Liver (tissue), 9 donors: ENCODE data around the gene RFX4. TPM values are rescaled to one million over a fixed set of nuclear protein-coding genes. Genes with fewer than 3 reads are reported as not detected.

Experiments
- DNase-seq: peaks from one replicate; pipeline ENCODE4 v3.0.0-alpha.2; 2017; ENCODE audit warnings: low spot score
- H3K27ac ChIP-seq, 2 donors: one replicate each; pipeline ENCODE4 v1.7.0; 2013; ENCODE audit warnings: inconsistent platforms in 2 of 2, low read length in 2 of 2, control low read depth in 1 of 2, low read depth in 1 of 2, mild to moderate bottlenecking in 1 of 2
- H3K27me3 ChIP-seq, 4 donors: one replicate each; pipeline versions ENCODE4 v1.6.1 to v1.7.0; 2013; ENCODE audit warnings: low read length in 3 of 4, inconsistent platforms in 1 of 4, mild to moderate bottlenecking in 1 of 4, moderate library complexity in 1 of 4; ENCODE audit not compliant: control insufficient read depth in 4 of 4, insufficient read depth in 4 of 4
- H3K36me3 ChIP-seq, 4 donors: one replicate each; pipeline versions ENCODE4 v1.6.1 to v1.7.0; 2013; ENCODE audit warnings: low read length in 3 of 4, mild to moderate bottlenecking in 3 of 4, low read depth in 1 of 4, moderate library complexity in 1 of 4; ENCODE audit not compliant: control insufficient read depth in 4 of 4, insufficient read depth in 3 of 4
- H3K4me1 ChIP-seq, 4 donors: one replicate each; pipeline versions ENCODE4 v1.6.1 to v1.7.0; 2013; ENCODE audit warnings: low read length in 3 of 4, mild to moderate bottlenecking in 3 of 4, moderate library complexity in 1 of 4; ENCODE audit not compliant: control insufficient read depth in 4 of 4, insufficient read depth in 4 of 4
- H3K4me3 ChIP-seq, 3 donors: one replicate each; pipeline versions ENCODE4 v1.6.1 to v1.7.0; 2013; ENCODE audit warnings: low read length in 3 of 3, control low read depth in 1 of 3, low read depth in 1 of 3, mild to moderate bottlenecking in 1 of 3
- H3K9ac ChIP-seq, 2 donors: one replicate each; pipeline ENCODE4 v1.7.0; 2013; ENCODE audit warnings: low read length in 2 of 2, mild to moderate bottlenecking in 2 of 2, moderate library complexity in 2 of 2, control low read depth in 1 of 2, low read depth in 1 of 2
- H3K9me3 ChIP-seq, 4 donors: one replicate each; pipeline versions ENCODE4 v1.6.1 to v1.7.0; 2013; ENCODE audit warnings: low read length in 3 of 4; ENCODE audit not compliant: control insufficient read depth in 4 of 4
- EGR1 ChIP-seq, 2 donors: IDR thresholded peaks; 2 replicates each; pipeline ENCODE4 v1.6.1; 2016 to 2018; ENCODE audit warnings: antibody characterized with exemption in 2 of 2, low read depth in 2 of 2
- FOXA1 ChIP-seq: IDR thresholded peaks from 2 replicates; pipeline ENCODE4 v1.6.1; 2016; ENCODE audit warnings: antibody characterized with exemption
- FOXA2 ChIP-seq: IDR thresholded peaks from 2 replicates; pipeline ENCODE4 v1.6.1; 2016; ENCODE audit warnings: antibody characterized with exemption
- GABPA ChIP-seq, 2 donors: IDR thresholded peaks in 1 of 2; conservative IDR thresholded peaks in 1 of 2; 2 replicates each; pipeline ENCODE4 v1.6.1; 2016; ENCODE audit warnings: antibody characterized with exemption in 2 of 2, mild to moderate bottlenecking in 1 of 2, moderate library complexity in 1 of 2
- HNF4A ChIP-seq, 2 donors: conservative IDR thresholded peaks; 2 replicates each; pipeline ENCODE4 v1.6.1; 2016; ENCODE audit warnings: antibody characterized with exemption in 2 of 2, mild to moderate bottlenecking in 2 of 2
- HNF4G ChIP-seq: IDR thresholded peaks from 2 replicates; pipeline ENCODE4 v1.6.1; 2016; ENCODE audit warnings: antibody characterized with exemption
- JUND ChIP-seq, 2 donors: IDR thresholded peaks; 2 replicates each; pipeline ENCODE4 v1.6.1; 2016; ENCODE audit warnings: antibody characterized with exemption in 2 of 2
- NR2F2 ChIP-seq: IDR thresholded peaks from 2 replicates; pipeline ENCODE4 v1.6.1; 2016; ENCODE audit warnings: antibody characterized with exemption
- RAD21 ChIP-seq, 2 donors: IDR thresholded peaks; 2 replicates each; pipeline ENCODE4 v1.6.1; 2016; ENCODE audit warnings: antibody characterized with exemption in 2 of 2, mild to moderate bottlenecking in 2 of 2
- RXRA ChIP-seq, 2 donors: IDR thresholded peaks; 2 replicates each; pipeline ENCODE4 v1.6.1; 2017 to 2018; ENCODE audit warnings: antibody characterized with exemption in 2 of 2, mild to moderate bottlenecking in 1 of 2
- SP1 ChIP-seq: IDR thresholded peaks from 2 replicates; pipeline ENCODE4 v1.6.1; 2018; ENCODE audit warnings: antibody characterized with exemption, mild to moderate bottlenecking
- TAF1 ChIP-seq: conservative IDR thresholded peaks from 2 replicates; pipeline ENCODE4 v1.6.1; 2016; ENCODE audit warnings: antibody characterized with exemption, mild to moderate bottlenecking
- YY1 ChIP-seq: IDR thresholded peaks from 2 replicates; pipeline ENCODE4 v1.6.1; 2016; ENCODE audit warnings: antibody characterized with exemption, mild to moderate bottlenecking
- WGBS: extraction: QIAGEN DNeasy Blood & Tissue Kit; methylation state at CpG from one replicate; pipeline ENCODE4 v1.1.7; 2013; 5-methylcytosine and 5-hydroxymethylcytosine counted together
- polyA plus RNA-seq, 2 donors: library from polyadenylated mRNA; stranded (reverse) in 1 of 2; unstranded in 1 of 2; fragments of 200-250 nt in 1 of 2; fragments of >200 nt in 1 of 2; fragmentation: Nextera tagmentation in 1 of 2; extraction: Ambion mirVana in 1 of 2; gene quantifications; one replicate each; pipeline versions ENCODE4 v1.2.1 to v1.2.3, GENCODE V29; 2013 to 2015
- total RNA-seq, 2 donors: library from RNA; depleted of rRNA; stranded (reverse); fragments of >200 nt; gene quantifications; one replicate each; pipeline ENCODE4 v1.2.3, GENCODE V29; 2014
- TF ChIP-seq, protein P1 (sequence below): IDR thresholded peaks from 2 replicates; pipeline ENCODE4 v1.6.1; 2016; ENCODE audit warnings: antibody characterized with exemption
- TF ChIP-seq, protein P2 (sequence below): fragments of 150-350 bp; IDR thresholded peaks from 2 replicates; pipeline ENCODE4 v1.5.1; 2017; ENCODE audit warnings: improper control_type of control experiment, low read depth, low read length; ENCODE audit not compliant: missing input control
- TF ChIP-seq, protein P3 (sequence below): IDR thresholded peaks from 2 replicates; pipeline ENCODE4 v1.6.1; 2016; ENCODE audit warnings: antibody characterized with exemption
- TF ChIP-seq, protein P4 (sequence below): IDR thresholded peaks from 2 replicates; pipeline ENCODE4 v1.6.1; 2016; ENCODE audit warnings: antibody characterized with exemption
- TF ChIP-seq, protein P5 (sequence below): IDR thresholded peaks from 2 replicates; pipeline ENCODE4 v1.6.1; 2016; ENCODE audit warnings: antibody characterized with exemption, mild to moderate bottlenecking
- donor health status: healthy.
- donor health status: healthy.
- donor health status: healthy.
- donor health status: healthy.
- donor health status: healthy.

RFX4 gene
- total and polyA plus RNA-seq, 4 donors, result not detected

DNA sequence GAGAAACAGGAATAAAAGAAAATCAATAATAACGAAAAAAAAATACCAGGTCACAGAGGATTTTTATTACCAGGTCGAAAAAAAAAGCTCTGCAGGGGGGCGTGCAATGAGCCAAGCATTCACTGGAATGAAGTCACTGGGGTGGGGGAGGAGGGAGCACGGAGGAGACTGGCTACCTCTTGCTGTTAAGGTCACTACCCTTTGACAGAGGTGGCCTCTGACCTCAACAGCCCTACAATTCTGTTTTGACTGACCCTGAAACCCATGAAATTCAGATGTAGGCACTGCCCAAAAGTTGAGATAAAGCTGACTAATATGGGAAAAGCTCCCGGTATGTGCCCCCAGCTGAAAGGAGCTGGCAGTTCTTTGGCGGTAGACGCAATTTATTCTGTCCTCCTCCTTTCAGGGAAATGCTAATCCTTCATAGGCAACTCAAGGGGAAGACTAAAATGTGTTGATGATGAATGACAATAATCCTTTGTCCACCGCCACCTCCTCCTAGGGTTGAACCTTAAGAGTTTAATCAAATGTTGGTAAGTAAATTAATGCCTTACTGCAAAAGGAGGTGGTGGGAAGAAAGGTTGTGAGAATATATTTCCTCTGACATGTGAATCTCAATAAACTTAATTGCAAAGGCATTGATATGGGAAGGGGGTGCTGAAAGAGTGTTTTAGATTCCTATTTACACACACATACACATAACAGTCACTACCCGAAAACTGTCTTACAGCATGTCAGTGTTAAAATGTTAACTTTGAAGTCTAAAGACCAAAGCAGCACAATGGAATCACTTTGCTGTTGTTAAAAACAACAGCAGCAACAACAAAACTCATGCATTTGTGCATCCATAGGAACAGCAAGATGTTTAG lies 185.4 kb downstream of the RFX4 start:
- Histone ChIP-seq H3K9ac (peak overlapping the region in 1 of 2 donors; percentile 37), H3K36me3 (no peaks in the 10 kb centered on the region), H3K4me3 (peak overlapping the region in 1 of 3 donors; percentile 21), H3K27me3 (no peaks in the 10 kb centered on the region), H3K27ac (peak overlapping the region; percentile 64 to 80), H3K4me1 (peaks cover 5 to 67% (median 58%) of the 10 kb centered on the region in 4 donors), H3K9me3 (no peaks in the 10 kb centered on the region)
- DNase-seq, result no peak
- TF ChIP-seq, protein P1, sequence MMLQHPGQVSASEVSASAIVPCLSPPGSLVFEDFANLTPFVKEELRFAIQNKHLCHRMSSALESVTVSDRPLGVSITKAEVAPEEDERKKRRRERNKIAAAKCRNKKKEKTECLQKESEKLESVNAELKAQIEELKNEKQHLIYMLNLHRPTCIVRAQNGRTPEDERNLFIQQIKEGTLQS, result no peak
- TF ChIP-seq, protein P2, sequence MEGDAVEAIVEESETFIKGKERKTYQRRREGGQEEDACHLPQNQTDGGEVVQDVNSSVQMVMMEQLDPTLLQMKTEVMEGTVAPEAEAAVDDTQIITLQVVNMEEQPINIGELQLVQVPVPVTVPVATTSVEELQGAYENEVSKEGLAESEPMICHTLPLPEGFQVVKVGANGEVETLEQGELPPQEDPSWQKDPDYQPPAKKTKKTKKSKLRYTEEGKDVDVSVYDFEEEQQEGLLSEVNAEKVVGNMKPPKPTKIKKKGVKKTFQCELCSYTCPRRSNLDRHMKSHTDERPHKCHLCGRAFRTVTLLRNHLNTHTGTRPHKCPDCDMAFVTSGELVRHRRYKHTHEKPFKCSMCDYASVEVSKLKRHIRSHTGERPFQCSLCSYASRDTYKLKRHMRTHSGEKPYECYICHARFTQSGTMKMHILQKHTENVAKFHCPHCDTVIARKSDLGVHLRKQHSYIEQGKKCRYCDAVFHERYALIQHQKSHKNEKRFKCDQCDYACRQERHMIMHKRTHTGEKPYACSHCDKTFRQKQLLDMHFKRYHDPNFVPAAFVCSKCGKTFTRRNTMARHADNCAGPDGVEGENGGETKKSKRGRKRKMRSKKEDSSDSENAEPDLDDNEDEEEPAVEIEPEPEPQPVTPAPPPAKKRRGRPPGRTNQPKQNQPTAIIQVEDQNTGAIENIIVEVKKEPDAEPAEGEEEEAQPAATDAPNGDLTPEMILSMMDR, result no peak
- TF ChIP-seq YY1, result peak; percentile 33
- TF ChIP-seq, protein P3, sequence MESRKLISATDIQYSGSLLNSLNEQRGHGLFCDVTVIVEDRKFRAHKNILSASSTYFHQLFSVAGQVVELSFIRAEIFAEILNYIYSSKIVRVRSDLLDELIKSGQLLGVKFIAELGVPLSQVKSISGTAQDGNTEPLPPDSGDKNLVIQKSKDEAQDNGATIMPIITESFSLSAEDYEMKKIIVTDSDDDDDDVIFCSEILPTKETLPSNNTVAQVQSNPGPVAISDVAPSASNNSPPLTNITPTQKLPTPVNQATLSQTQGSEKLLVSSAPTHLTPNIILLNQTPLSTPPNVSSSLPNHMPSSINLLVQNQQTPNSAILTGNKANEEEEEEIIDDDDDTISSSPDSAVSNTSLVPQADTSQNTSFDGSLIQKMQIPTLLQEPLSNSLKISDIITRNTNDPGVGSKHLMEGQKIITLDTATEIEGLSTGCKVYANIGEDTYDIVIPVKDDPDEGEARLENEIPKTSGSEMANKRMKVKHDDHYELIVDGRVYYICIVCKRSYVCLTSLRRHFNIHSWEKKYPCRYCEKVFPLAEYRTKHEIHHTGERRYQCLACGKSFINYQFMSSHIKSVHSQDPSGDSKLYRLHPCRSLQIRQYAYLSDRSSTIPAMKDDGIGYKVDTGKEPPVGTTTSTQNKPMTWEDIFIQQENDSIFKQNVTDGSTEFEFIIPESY, result no peak
- TF ChIP-seq FOXA1, result no peak
- peak; percentile 86 to 95 for TF ChIP-seq RXRA (IDR thresholded peaks at IDR 0.05)
- TF ChIP-seq, protein P4, sequence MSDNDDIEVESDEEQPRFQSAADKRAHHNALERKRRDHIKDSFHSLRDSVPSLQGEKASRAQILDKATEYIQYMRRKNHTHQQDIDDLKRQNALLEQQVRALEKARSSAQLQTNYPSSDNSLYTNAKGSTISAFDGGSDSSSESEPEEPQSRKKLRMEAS, result no peak
- no peak for TF ChIP-seq RAD21 (IDR thresholded peaks at IDR 0.05)
- no peak for TF ChIP-seq TAF1
- peak; percentile 99 for TF ChIP-seq NR2F2
- peak in 1 of 2 donors; percentile 39 for TF ChIP-seq JUND (IDR thresholded peaks at IDR 0.05)
- TF ChIP-seq, protein P5, sequence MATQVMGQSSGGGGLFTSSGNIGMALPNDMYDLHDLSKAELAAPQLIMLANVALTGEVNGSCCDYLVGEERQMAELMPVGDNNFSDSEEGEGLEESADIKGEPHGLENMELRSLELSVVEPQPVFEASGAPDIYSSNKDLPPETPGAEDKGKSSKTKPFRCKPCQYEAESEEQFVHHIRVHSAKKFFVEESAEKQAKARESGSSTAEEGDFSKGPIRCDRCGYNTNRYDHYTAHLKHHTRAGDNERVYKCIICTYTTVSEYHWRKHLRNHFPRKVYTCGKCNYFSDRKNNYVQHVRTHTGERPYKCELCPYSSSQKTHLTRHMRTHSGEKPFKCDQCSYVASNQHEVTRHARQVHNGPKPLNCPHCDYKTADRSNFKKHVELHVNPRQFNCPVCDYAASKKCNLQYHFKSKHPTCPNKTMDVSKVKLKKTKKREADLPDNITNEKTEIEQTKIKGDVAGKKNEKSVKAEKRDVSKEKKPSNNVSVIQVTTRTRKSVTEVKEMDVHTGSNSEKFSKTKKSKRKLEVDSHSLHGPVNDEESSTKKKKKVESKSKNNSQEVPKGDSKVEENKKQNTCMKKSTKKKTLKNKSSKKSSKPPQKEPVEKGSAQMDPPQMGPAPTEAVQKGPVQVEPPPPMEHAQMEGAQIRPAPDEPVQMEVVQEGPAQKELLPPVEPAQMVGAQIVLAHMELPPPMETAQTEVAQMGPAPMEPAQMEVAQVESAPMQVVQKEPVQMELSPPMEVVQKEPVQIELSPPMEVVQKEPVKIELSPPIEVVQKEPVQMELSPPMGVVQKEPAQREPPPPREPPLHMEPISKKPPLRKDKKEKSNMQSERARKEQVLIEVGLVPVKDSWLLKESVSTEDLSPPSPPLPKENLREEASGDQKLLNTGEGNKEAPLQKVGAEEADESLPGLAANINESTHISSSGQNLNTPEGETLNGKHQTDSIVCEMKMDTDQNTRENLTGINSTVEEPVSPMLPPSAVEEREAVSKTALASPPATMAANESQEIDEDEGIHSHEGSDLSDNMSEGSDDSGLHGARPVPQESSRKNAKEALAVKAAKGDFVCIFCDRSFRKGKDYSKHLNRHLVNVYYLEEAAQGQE, result no peak
- no peak for TF ChIP-seq EGR1 (IDR thresholded peaks at IDR 0.05; ENCODE audit: low read depth in 2 of 2)
- peak; percentile 82 for TF ChIP-seq SP1
- no peak for TF ChIP-seq FOXA2
- no peak for TF ChIP-seq HNF4G
- peak; percentile 54 to 60 for TF ChIP-seq HNF4A (conservative IDR thresholded peaks at IDR 0.05)
- TF ChIP-seq GABPA (IDR thresholded peaks at IDR 0.05 in 1 of 2, conservative IDR thresholded peaks at IDR 0.05 in 1 of 2), result no peak
- 30% methylated on average over 9 of the region's 9 CpGs for whole genome bisulfite sequencing
